ENCODE measurements around the gene TIMP3. TPM values are rescaled to one million over a fixed set of nuclear protein-coding genes. Genes with fewer than 3 reads are reported as not detected.

Gene TIMP3
- total and polyA plus RNA-seq, 2 donors (not counting 1 experiment from before 2014, with no cell fraction given), result 242 to 375 TPM

- H3K79me2 ChIP-seq (ENCODE audit: control insufficient read depth, insufficient read depth, low read length), result peaks cover 9% of the 10 kb centered on the region
- TF ChIP-seq EZH2 (IDR thresholded peaks at IDR 0.05; ENCODE audit: low read length, missing control alignments) (no peak), CTCF (conservative IDR thresholded peaks at IDR 0.05 in 1 of 2, IDR thresholded peaks at IDR 0.05 in 1 of 2; ENCODE audit: low read depth in 1 of 2, low read length in 2 of 2) (no peak)
- H3K36me3 ChIP-seq (ENCODE audit: control insufficient read depth, insufficient read depth, low read length), result no peaks in the 10 kb centered on the region
- H3K9me3 ChIP-seq (ENCODE audit: control insufficient read depth, insufficient read depth, low read depth, low read length), result no peaks in the 10 kb centered on the region
- H3K27ac ChIP-seq (ENCODE audit: insufficient read depth, low read length), result no peak overlapping the region
- no peak overlapping the region for H3K4me3 ChIP-seq (replicated peaks in 1 of 4; ENCODE audit: control extremely low read depth in 1 of 4, insufficient read depth in 1 of 4, low read depth in 3 of 4, low read length in 4 of 4)
- H4K20me1 ChIP-seq (ENCODE audit: control insufficient read depth, extremely low read depth, insufficient read depth, low read length), result no peaks in the 10 kb centered on the region
- no peak overlapping the region for H3K9ac ChIP-seq (ENCODE audit: insufficient read depth, low read length)
- H3K27me3 ChIP-seq (ENCODE audit: control insufficient read depth, insufficient read depth, low read length), result no peaks in the 10 kb centered on the region
- H3K4me2 ChIP-seq (ENCODE audit: extremely low read depth, insufficient read depth, low read length), result no peak overlapping the region
- no peaks in the 10 kb centered on the region for H3K4me1 ChIP-seq (ENCODE audit: control insufficient read depth, extremely low read depth, insufficient read depth, low read length)
- no peak overlapping the region for H2AFZ ChIP-seq (ENCODE audit: low read length)
- no peak for DNase-seq (ENCODE audit: low read depth in 2 of 2)
Observed at GRCh38 chr22:32827049-32827602, 25.6 kb downstream of the TIMP3 start.

- H2AFZ ChIP-seq (ENCODE audit: low read length), result no peak overlapping the region
- no peak for TF ChIP-seq EZH2 (IDR thresholded peaks at IDR 0.05; ENCODE audit: low read length, missing control alignments)
- TF ChIP-seq CTCF (conservative IDR thresholded peaks at IDR 0.05 in 1 of 2, IDR thresholded peaks at IDR 0.05 in 1 of 2; ENCODE audit: low read depth in 1 of 2, low read length in 2 of 2), result peak; percentile 23 to 37
- no peak overlapping the region for H3K4me3 ChIP-seq (replicated peaks in 1 of 4; ENCODE audit: control extremely low read depth in 1 of 4, insufficient read depth in 1 of 4, low read depth in 3 of 4, low read length in 4 of 4)
- no peak overlapping the region for H3K4me2 ChIP-seq (ENCODE audit: extremely low read depth, insufficient read depth, low read length)
- H3K36me3 ChIP-seq (ENCODE audit: control insufficient read depth, insufficient read depth, low read length), result peaks cover 2% of the 10 kb centered on the region
- H3K27ac ChIP-seq (ENCODE audit: insufficient read depth, low read length), result no peak overlapping the region
- no peak for DNase-seq (ENCODE audit: low read depth in 2 of 2)
- no peaks in the 10 kb centered on the region for H3K9me3 ChIP-seq (ENCODE audit: control insufficient read depth, insufficient read depth, low read depth, low read length)
- no peaks in the 10 kb centered on the region for H4K20me1 ChIP-seq (ENCODE audit: control insufficient read depth, extremely low read depth, insufficient read depth, low read length)
- peaks cover 6% of the 10 kb centered on the region for H3K79me2 ChIP-seq (ENCODE audit: control insufficient read depth, insufficient read depth, low read length)
- H3K27me3 ChIP-seq (ENCODE audit: control insufficient read depth, insufficient read depth, low read length), result no peaks in the 10 kb centered on the region
- H3K9ac ChIP-seq (ENCODE audit: insufficient read depth, low read length), result no peak overlapping the region
- H3K4me1 ChIP-seq (ENCODE audit: control insufficient read depth, extremely low read depth, insufficient read depth, low read length), result no peaks in the 10 kb centered on the region
Observed at GRCh38 chr22:32828150-32828549, 26.6 kb downstream of the TIMP3 start.

- Histone ChIP-seq H3K79me2 (ENCODE audit: control insufficient read depth, insufficient read depth, low read length) (peaks cover 2% of the 10 kb centered on the region), H3K9me3 (ENCODE audit: control insufficient read depth, insufficient read depth, low read depth, low read length) (no peaks in the 10 kb centered on the region), H3K36me3 (ENCODE audit: control insufficient read depth, insufficient read depth, low read length) (peaks cover 2% of the 10 kb centered on the region), H2AFZ (ENCODE audit: low read length) (no peak overlapping the region), H3K4me2 (ENCODE audit: extremely low read depth, insufficient read depth, low read length) (no peak overlapping the region), H3K27ac (ENCODE audit: insufficient read depth, low read length) (no peak overlapping the region), H4K20me1 (ENCODE audit: control insufficient read depth, extremely low read depth, insufficient read depth, low read length) (no peaks in the 10 kb centered on the region), H3K4me1 (ENCODE audit: control insufficient read depth, extremely low read depth, insufficient read depth, low read length) (no peaks in the 10 kb centered on the region), H3K9ac (ENCODE audit: insufficient read depth, low read length) (no peak overlapping the region), H3K27me3 (ENCODE audit: control insufficient read depth, insufficient read depth, low read length) (no peaks in the 10 kb centered on the region), H3K4me3 (replicated peaks in 1 of 4; ENCODE audit: control extremely low read depth in 1 of 4, insufficient read depth in 1 of 4, low read depth in 3 of 4, low read length in 4 of 4) (no peak overlapping the region)
- DNase-seq (ENCODE audit: low read depth in 2 of 2), result no peak
- TF ChIP-seq EZH2 (IDR thresholded peaks at IDR 0.05; ENCODE audit: low read length, missing control alignments), result no peak
- peak in 1 of 2 donors; percentile 6 for TF ChIP-seq CTCF (conservative IDR thresholded peaks at IDR 0.05 in 1 of 2, IDR thresholded peaks at IDR 0.05 in 1 of 2; ENCODE audit: low read depth in 1 of 2, low read length in 2 of 2)
Observed at GRCh38 chr22:32828561-32828960, 27.1 kb downstream of the TIMP3 start.
